ENCODE data around the gene SKI.
"Not testable (repeated sequence)": the region's sequence is repeated elsewhere in the genome, so short reads cannot be mapped to it uniquely, and the experiment has no call there.

The SKI gene

DNA sequence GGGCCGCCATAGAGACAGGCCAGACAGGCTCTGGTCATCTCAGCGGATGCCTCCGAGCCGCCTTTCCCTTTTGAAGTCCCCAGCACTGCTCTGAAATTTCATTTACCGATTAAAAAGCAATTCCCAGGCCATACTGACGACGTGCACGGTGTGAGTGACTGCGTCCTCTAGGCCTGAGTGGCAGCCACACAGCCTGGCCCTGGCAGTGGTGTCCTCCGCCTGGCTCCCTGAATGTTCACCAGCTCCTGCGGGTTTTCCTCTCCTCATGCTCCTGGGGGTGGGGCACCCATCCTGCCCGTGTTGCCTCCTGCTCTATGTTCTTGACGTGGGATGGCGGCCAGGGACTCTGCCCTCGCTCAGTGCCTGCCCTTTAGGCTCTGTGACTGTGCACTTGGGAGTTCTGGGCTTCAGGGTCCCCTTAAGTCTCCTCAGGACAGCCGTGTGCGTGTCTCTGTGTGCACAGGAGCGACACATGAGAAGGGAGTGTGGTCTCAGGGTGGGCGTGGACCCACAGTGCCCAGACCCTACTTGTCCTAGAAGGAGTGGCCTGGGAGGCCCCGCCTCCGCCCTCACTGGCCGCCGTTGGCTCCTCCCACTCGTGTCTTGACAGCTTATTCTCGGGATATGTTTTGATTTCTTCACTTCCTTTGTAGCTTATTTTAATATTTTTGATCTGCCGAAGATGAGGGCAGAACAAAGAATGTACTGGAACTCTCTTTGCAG lies 3.6 kb downstream of the SKI start:
- DNase-seq: peak in 2 of 3 experiments; percentile 26 to 27

DNA sequence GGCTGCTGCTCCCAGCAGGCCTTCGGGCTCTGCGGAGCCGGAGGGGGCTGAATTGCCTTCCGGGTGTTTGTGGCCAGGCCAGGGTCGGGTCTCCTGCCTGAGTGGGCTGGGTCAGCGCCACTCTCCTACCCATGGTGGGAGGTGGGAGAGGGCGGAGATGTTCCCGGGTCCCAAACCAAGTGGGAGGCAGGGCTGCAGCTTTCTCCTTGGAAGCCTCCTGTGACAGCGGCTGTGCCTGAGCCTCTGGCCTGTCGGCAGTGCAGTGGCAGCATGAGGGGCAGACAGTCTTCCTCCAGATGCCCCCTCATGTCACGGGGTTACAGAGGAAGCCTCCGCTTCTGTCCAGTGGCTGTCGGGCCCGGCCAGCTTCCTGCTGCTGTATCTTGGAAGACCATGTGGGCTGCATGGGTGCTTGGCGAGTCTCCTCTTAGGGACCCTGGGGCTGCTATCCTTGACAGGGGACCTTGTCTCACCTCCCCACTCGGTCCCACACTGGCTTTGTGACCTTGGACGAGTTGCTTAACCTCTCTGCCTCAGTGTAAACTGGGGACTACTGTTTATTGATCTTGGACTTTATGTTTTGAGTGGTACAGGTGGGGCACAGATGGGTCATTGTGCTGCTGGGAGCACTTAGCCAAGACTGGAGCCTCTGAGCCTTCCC lies 4.3 kb downstream of the SKI start:
- DNase-seq: no peak

DNA sequence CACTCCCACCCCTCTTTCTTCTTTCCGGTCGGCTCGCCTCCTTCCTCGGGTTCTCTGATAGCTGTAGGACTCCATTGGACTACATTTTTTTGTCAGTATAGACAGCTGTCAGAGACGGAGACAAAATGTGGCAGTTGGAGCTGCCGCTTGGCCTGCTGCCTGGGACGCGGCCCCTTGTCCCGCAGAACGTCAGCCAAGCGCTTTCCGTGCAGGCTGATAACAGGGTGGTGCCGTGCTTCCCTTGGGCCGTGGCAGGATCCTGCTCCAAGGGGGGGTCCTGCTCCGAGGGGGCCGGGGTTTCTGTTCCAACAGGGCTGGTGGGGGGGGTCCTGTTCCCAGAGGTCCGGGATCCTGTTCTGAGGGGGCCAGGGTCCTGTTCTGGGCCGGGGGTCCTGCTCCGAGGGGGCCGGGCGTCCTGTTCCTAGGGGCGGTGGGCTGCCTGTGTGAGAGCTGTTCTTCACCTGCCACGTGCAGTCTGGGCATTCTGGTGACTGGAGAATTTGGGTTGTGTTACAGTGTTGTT lies 4.9 kb downstream of the SKI start:
- no peak for DNase-seq

DNA sequence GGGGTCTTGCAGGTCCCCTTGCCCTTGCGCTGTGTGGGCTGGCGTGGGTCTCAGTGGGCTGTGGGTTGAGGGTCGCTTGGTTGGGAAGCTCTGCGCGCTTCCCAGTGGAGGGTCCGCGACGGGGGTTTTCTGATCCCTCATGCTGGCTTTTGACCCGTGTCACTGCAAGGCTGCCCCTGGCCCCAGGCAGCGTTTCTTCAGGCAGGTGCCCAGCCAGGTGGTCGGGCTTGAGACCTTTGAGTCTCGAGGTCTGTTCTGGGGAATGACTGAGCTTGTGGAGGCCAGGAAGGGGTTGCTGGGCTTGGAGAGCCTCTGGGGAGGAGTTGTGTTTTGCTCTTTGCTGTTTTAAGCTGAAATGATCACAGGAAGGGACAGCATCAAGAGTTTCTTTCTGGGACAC lies 5.3 kb downstream of the SKI start:
- DNase-seq: no peak

DNA sequence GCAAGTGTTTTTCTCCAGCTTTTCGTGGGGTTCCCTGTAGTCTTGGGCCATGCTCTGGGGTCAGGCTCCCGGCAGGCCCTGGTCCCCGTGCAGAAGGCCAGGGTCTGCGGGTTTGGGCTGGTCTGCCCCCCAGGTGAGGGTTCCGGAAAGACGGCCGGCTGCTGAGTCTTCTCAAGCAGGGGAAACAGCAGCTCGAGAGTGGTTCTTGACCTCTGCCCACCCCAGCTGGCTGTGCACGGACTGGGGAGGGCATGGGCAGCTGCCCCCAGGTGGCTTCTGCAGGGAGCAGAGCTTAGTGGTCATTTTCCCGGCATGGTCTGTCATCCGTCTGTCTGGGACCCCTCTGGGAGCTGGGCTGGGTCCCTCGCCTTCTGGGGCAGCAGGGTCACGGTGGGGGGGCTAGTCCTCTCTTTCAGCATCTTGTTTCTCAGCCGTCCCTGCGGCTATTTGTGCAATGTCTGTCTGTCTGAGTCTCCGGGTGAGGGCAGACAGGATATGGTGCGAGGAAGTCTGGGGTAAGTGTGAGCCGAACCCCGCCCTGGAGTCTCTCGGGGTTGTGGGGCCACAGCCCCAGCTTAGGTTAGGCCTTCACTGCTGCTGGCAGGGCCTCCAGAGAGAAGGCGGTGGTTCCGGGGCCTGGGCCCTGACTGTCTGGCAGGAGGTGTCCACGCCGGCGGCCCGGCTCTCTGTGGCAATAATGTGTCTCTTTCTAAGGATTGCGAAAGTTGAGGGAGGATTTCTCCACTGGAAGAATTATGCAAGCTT lies 6.1 kb downstream of the SKI start:
- DNase-seq: no peak

DNA sequence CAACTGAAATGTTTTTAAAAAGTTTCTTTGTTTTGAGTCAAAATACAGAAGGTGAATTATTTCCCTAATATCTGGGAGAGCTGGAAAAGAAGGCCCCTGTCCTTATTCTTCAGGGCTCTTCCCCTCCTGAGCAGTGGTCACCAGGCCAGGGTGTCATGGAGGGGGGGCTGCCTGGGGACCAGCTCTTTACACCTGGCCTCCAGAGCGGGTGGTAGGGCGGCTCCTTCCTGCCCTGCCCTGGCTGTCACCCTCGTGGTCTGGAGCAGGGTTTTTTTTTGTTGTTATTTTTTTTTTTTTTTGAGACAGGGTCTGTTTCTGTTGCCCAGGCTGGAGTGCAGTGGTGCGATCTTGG lies 6.6 kb downstream of the SKI start:
- no peak for DNase-seq

DNA sequence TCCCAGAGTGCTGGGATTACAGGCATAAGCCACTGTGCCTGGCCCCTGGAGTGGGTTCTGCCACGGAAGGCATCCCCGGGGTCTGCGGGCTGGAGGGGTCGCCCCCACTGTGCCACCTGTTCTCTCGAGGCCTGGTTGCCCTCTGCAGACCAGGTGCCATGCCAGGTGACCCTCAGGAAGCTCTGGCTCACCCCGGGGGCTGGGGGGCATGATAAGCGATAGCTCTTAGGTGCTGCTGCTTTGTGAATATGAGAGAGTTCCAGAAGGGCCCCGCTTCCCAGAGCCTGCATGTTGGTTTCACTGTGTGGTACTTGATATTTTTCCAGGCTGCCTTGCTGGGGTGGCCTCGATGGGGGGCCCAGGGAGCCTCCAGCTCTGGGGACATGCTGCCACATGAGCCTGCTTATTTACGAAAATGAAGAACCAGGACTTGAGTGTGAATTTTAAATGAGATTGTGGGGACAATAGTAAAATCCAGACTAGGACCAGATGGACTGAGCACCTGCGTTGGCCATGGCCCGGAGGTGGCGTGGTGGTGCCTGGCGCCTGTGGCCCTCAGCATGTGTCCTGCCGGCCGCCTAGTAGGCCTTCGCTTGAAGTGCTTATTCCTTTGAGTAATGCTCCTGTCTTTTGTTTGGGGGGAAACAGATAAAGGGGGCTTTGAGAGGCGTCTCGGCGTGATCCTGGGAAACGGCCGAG lies 7.3 kb downstream of the SKI start:
- no peak for DNase-seq

DNA sequence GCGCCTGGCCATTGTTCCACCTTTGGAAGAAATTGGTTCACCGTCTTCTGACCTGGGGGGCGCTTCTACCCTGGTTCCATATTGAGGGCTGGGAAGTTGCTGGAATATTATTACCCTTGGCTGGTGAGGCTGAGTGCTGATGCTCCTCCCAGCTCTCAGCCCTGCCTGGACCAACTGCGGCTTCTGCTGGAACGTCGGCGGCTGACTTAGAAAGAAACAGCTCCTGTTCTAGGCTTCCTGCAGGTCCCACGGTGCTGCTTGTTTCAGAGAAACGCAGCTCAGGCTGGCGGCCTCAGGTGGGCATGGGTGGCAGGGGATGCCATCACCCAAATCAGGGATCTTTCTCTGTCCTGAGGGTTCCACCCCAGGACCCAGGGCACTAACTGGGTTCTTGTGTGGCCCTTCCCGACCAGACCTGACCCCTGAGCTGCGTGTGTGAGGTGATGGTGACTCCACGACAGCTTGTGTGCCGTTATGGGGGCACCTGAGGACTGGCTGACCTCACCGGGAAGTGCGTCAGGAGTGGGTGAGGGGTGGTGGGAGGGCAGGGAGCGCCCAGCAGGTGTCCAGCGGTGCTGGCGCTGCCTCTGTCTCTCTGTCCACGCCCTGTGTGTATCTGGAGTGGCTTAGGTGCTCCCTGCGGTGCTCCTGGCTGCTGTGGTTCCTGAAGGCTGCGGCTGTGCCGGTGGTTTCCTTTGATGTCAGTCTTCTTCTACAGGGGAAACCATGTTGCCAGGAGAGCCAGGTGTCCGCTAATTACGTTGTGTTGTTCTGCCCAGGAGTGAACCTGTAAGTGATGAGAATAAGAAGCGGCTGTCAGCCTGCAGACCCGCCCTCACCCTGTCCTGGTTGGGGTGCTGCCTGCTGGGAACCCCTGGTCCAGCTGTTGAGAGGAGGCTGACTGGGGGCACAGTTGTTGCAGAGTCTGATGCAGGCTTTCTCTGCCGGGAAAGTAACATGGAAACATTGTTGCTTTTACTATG lies 8.9 kb downstream of the SKI start:
- DNase-seq: peak in 2 of 3 experiments; percentile 69 to 86

DNA sequence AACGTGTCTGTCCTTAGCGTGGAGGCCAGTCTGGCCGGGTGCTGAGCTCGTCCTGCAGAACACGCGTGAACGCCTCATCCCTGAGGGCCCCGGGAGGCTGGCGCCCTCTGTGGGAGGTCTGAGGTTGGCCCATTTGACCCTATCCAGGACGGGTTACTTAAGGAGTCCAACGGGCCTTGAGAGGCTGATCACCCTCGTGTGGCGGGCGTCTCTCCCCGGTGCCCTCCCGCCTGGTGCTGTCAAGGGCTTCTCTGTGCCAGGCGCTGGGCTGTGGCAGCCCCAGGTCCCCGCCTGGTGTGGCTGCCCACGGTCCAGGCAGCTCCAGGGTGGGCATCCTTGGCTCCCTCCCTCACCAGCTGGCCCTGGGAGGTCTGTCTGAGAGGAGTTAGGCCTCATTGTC lies 9.7 kb downstream of the SKI start:
- no peak for DNase-seq

DNA sequence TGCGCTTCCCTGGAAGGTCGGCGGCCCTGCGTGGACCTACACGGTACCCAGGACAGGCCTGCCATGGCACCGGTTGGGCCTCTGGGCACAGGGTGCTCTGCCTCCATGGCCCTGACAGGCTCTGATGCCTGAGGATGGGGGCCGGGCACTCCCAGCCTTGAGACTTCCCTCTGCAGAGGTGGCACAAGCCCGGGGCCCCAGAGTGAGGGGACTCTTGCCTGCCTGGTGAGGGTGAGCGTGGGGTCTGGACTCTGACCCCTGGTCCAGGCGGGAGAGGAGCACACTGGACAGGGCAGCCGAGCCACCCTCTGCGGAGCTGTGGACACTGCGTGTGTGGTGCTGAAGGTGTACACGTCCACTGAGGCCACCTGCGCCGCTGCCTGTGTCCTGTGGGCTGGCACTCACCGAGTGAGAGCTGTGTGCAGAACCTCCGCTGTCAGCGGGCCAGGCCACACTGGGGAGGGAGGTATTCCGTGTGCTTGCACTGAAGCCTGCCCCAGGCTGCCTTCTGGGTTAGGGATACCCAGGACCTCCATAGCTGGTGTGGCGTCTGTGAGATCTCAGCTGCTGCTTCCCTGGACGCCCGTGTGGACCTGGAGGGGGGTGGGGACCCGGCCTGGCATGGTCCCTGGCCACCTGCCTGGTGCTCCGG lies 10.4 kb downstream of the SKI start:
- no peak for DNase-seq

DNA sequence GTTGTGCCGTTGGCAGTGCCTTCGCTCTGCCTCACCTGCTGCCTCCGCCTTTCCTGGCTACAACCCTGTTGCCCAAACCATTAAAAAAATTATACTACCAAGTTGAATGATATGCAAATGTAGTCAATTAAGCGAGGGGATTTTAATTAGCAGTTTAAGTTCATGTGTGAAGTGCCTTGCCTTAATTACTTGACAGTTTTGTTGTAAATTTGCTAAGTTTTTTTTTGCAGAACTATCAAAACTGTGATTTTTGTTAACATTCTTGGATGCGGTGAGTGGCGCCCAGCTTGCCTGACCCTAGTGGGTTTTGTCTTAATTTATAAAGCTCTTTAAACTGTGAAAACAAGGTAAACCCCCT lies 10.9 kb downstream of the SKI start:
- DNase-seq: no peak

DNA sequence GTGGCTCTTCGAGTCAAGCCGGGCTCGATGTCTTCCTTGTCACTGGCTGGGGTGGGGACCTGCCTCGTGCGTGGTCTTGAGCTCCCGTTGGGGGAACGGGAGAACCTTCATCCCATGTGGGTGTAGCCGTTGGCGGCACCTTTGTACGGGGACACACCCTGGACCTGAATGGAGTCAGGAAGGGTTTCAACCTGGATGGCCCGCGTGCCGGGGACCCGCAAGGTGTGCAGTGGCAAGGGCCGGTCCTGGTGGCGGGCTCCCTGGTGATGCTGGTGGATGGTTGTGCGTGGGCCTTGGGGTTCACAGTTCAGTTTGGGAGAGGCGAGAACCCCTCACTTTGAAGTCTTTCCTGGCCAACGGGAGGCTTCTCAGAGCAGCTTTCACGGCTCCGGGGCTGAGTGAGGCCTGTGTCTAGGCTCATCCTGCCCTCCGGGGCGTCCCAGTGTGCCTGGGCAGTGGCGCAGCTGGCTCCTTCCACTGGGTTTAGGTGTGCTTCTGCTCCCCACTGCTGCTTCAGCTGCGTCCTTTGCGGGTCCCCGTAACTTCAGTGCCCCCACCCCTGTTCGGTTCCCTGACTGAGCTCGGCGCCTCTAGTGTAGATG lies 11.4 kb downstream of the SKI start:
- DNase-seq: no peak

DNA sequence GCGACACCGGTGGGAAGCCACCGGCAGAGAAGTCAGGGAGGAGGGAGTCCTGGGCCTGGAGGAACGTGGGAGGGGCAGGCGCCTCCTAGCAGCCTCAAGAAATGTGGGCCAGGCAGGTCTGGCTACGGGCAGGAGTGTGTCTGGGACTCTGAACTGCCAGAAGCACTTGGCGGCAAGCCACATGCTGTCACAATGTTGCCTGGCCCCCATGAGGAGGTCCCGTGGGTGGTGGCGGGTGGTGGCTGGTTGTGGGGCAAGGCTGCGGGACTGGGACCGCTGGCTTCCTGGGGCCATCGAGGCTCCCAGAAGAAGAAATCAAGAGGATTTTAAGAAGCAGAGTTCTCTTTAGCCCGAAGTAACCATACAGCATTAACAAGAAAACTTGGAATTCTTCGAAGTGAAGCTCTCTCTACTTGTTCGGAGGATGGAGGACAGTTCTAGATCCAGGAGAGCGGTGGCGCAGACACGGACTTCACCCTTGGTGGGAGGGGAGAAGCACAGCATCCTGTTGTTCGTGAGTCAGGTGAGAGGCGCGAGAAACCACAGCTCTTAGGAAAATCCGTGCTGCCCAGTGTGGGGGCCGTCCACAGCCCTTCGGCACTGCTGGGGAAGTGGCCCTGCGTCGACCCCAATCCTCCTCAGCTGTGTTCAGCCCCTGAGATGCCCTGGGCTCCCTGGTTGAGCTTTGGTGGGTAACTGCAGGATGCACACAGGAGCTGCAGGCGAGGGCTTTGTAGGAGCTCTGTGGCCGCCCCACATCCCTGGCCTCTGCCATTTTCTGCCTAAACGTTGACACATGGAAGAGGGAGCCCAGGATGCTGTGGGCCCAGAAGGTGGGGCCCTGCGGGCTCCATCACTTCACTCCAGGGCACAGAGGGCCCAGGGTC lies 12.4 kb downstream of the SKI start:
- DNase-seq: no peak

DNA sequence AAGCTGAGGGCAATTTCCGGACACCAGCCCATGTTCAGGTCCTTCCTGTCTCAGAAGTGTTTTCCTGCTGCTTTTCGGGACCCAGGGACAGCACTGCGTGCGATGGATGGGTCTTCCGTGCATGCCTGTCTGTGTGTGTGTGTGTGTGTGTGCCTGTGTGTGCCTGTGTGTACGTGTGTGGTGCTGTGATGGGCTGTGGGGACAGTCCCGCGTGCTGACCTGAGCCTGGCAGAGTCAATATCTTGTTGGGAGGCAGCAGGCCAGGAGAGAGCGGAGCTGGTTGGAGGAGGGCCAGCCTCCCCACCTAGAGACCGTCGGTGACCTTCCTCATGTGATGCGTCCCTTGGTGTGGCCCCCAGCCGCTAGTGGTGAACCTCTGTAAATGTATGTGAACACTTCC lies 13.7 kb downstream of the SKI start:
- no peak for DNase-seq

DNA sequence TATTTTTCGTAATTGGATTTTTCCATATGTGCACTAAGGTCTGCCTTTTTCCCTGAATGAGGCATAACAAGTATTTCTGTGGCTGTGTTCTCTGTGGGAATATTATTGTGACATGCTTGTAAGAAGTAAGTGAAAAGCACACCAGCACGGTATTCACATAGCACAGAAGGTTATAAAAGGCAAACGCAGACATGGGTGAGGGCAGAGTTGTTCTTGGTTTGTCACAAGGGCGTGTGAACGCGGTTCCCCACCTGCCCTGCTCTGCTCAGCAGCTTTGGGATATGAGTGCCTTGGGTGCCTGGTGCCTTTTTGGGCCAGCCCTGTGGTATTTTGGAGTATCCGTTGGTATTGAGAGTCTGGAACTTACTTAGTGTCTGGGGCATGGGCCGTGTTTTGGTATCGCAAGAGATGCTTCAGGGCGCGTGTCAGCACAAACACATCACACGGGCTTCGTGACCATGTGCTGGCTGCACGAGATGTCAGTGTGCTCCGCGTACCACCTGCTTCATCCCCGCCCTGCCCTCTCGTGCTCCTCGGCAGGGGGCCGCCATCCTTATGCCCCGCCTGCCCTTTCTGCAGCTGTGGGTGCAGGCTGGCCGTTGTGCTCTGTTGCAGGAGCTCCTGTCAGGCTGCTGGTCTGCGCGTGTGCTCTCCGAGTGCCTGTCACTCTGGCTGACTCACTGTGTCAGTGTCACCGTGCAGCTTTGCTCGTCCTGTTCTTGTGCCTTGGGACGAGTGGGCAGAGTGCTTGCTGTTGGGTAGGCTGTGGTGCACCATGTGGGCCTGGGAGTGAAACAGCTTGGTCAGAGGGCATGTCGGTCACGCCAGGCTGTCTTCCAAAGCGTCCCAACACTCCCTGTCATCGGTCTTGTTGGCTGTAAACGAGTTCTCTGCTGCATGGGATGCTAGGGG lies 15.0 kb downstream of the SKI start:
- DNase-seq: peak; percentile 63 to 86 (median 63)

DNA sequence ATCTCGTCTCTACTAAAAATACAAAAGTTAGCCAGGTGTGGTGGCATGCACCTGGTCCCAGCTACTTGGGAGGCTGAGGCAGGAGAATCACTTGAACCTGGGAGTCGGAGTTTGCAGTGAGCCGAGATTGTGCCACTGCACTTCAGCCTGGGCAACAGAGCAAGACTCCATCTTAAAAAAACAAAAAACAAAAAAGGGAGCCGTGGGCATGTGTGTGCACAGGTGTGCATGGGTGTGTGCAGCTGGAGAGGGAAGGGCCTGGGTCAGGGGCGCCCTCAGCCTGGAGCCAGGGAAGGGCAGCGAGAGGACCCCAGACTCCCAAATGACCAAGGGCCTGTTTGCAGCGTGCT lies 18.9 kb downstream of the SKI start:
- DNase-seq: not testable (repeated sequence)

DNA sequence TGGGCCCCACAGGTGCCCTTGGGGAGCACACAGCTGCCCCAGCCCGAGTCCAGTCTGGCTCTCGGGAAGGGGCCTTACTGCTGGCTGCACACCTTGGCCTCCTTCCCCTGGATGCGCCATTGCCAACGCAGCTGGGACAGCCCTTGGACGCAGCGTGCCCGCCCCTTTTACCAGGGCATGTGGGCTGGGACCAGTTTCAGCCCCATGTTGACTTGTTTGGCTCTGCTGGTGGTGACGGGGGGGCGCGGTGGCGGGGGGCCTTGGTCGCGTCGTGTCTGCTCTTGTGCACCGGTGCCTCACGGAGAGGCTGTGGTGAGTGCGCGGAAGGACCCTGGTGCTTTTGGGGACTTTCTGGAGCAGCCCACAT lies 19.6 kb downstream of the SKI start:
- no peak for DNase-seq

DNA sequence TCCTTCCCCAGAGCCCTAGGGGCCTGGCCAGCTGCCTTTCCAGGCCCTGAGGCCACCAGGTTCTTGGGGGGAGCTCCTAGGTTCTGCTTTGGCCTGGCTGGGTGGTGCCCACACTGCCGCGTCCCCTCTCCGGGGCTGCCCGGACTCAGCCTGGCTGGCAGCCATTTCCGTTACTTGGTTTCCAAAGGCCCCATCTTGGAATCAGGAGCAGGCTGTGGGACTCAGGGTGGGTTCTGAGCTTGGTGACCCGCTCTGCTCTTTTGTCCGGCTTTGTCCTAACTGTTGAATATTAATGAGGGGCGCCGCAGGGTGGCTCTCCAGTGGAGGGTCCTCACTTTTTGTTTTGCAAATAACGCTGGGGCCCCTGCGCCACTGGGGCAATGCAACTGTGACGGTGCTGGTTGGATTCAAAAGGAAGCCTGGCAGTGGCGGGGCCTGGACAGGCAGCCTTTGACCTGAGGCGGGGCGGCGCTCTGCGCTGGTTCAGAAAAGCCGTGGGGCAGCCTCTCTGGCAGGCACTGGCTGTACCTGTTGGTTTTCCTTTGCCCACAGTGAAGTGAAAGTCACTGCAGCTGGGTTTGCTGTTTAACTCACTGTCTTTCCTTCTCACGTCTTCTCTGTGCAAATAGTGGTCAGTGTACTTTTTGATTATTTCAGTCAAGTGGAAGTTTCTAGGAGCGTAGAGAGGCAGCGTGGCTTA lies 20.2 kb downstream of the SKI start:
- DNase-seq: no peak

Measured in NCI-H1417 (cell line).